Panc1 (cell line): ENCODE results near the gene RABGAP1.

ENCODE experiments used
- CTCF ChIP-seq: fragments of 450-650 bp; IDR thresholded peaks from 2 replicates; pipeline ENCODE4 v1.5.1; 2017; ENCODE audit warnings: mild to moderate bottlenecking
- POLR2AphosphoS5 ChIP-seq: IDR thresholded peaks from 2 replicates; pipeline ENCODE4 v1.6.1; 2012; ENCODE audit warnings: mild to moderate bottlenecking, low read depth, low read length, moderate library complexity
- SIN3A ChIP-seq: IDR thresholded peaks from 2 replicates; pipeline ENCODE4 v1.6.1; 2012; ENCODE audit warnings: low read depth, mild to moderate bottlenecking, low read length, moderate library complexity, borderline replicate concordance; ENCODE audit not compliant: insufficient read depth
- TF ChIP-seq, protein P1 (sequence below), 2 experiments: IDR thresholded peaks; 2 replicates each; pipeline ENCODE4 v1.6.1; 2011 to 2012; ENCODE audit warnings: low read depth in 2 of 2, control low read depth in 1 of 2, low read length in 1 of 2, mild to moderate bottlenecking in 1 of 2, moderate library complexity in 1 of 2; ENCODE audit not compliant: insufficient read depth in 1 of 2

GRCh38 chr9:123080444-123080843, 139.6 kb downstream of the RABGAP1 start:
- TF ChIP-seq CTCF (no peak), SIN3A (no peak), POLR2AphosphoS5 (no peak)
- TF ChIP-seq, protein P1, sequence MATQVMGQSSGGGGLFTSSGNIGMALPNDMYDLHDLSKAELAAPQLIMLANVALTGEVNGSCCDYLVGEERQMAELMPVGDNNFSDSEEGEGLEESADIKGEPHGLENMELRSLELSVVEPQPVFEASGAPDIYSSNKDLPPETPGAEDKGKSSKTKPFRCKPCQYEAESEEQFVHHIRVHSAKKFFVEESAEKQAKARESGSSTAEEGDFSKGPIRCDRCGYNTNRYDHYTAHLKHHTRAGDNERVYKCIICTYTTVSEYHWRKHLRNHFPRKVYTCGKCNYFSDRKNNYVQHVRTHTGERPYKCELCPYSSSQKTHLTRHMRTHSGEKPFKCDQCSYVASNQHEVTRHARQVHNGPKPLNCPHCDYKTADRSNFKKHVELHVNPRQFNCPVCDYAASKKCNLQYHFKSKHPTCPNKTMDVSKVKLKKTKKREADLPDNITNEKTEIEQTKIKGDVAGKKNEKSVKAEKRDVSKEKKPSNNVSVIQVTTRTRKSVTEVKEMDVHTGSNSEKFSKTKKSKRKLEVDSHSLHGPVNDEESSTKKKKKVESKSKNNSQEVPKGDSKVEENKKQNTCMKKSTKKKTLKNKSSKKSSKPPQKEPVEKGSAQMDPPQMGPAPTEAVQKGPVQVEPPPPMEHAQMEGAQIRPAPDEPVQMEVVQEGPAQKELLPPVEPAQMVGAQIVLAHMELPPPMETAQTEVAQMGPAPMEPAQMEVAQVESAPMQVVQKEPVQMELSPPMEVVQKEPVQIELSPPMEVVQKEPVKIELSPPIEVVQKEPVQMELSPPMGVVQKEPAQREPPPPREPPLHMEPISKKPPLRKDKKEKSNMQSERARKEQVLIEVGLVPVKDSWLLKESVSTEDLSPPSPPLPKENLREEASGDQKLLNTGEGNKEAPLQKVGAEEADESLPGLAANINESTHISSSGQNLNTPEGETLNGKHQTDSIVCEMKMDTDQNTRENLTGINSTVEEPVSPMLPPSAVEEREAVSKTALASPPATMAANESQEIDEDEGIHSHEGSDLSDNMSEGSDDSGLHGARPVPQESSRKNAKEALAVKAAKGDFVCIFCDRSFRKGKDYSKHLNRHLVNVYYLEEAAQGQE (IDR thresholded peaks at IDR 0.05; ENCODE audit: insufficient read depth in 1 of 2, low read depth in 2 of 2, low read length in 1 of 2): no peak
